ENCODE results near the gene BASP1.
"Not testable (repeated sequence)": the region's sequence is repeated elsewhere in the genome, so short reads cannot be mapped to it uniquely, and the experiment has no call there.

The BASP1 gene

GRCh38 chr5:17256171-17256570, 38.7 kb downstream of the BASP1 start:
- DNase-seq (ENCODE audit: low spot score): no peak

GRCh38 chr5:17256839-17257238, 39.4 kb downstream of the BASP1 start:
- DNase-seq (ENCODE audit: low spot score): no peak

GRCh38 chr5:17257705-17258273, 40.4 kb downstream of the BASP1 start:
- DNase-seq (ENCODE audit: low spot score): no peak

GRCh38 chr5:17258431-17258830, 41.0 kb downstream of the BASP1 start:
- no peak for DNase-seq (ENCODE audit: low spot score)

- DNase-seq (ENCODE audit: low spot score): not testable (repeated sequence)
Measured at GRCh38 chr5:17259012-17259411, 41.6 kb downstream of the BASP1 start.

GRCh38 chr5:17259630-17260257, 42.3 kb downstream of the BASP1 start:
- DNase-seq (ENCODE audit: low spot score): no peak

- no peak for DNase-seq (ENCODE audit: low spot score)
Measured at GRCh38 chr5:17260549-17260948, 43.1 kb downstream of the BASP1 start.

GRCh38 chr5:17261075-17261474, 43.6 kb downstream of the BASP1 start:
- DNase-seq (ENCODE audit: low spot score): no peak

- DNase-seq (ENCODE audit: low spot score): no peak
Measured at GRCh38 chr5:17265041-17265440, 47.6 kb downstream of the BASP1 start.

GRCh38 chr5:17267106-17267505, 49.7 kb downstream of the BASP1 start:
- DNase-seq (ENCODE audit: low spot score): no peak

GRCh38 chr5:17269201-17269600, 51.8 kb downstream of the BASP1 start:
- DNase-seq (ENCODE audit: low spot score): no peak

GRCh38 chr5:17272111-17272510, 54.7 kb downstream of the BASP1 start:
- DNase-seq (ENCODE audit: low spot score): no peak

- DNase-seq (ENCODE audit: low spot score): no peak
Measured at GRCh38 chr5:17275289-17276158, 58.1 kb downstream of the BASP1 start.

GRCh38 chr5:17276445-17276844, 59.0 kb downstream of the BASP1 start:
- DNase-seq (ENCODE audit: low spot score): no peak

GRCh38 chr5:17277907-17278306, 60.5 kb downstream of the BASP1 start:
- DNase-seq (ENCODE audit: low spot score): no peak

- no peak for DNase-seq (ENCODE audit: low spot score)
Measured at GRCh38 chr5:17278931-17279330, 61.5 kb downstream of the BASP1 start.

- no peak for DNase-seq (ENCODE audit: low spot score)
Measured at GRCh38 chr5:17279487-17279886, 62.1 kb downstream of the BASP1 start.

- no peak for DNase-seq (ENCODE audit: low spot score)
Measured at GRCh38 chr5:17282283-17283120, 65.1 kb downstream of the BASP1 start.

GRCh38 chr5:17283121-17283415, 65.6 kb downstream of the BASP1 start:
- DNase-seq (ENCODE audit: low spot score): no peak

GRCh38 chr5:17287501-17288155, 70.2 kb downstream of the BASP1 start:
- DNase-seq (ENCODE audit: low spot score): no peak

- no peak for DNase-seq (ENCODE audit: low spot score)
Measured at GRCh38 chr5:17288570-17288969, 71.1 kb downstream of the BASP1 start.
